NK-92 (cell line): ENCODE measurements around the gene CDX4.
"Not testable (repeated sequence)": the region's sequence is repeated elsewhere in the genome, so short reads cannot be mapped to it uniquely, and the experiment has no call there.

ENCODE experiments used
- DNase-seq: peaks from one replicate; lab custom pipeline; 2025; ENCODE audit not compliant: unreplicated experiment; lab: John Stamatoyannopoulos, UW

Gene CDX4, protein sequence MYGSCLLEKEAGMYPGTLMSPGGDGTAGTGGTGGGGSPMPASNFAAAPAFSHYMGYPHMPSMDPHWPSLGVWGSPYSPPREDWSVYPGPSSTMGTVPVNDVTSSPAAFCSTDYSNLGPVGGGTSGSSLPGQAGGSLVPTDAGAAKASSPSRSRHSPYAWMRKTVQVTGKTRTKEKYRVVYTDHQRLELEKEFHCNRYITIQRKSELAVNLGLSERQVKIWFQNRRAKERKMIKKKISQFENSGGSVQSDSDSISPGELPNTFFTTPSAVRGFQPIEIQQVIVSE

GRCh38 chrX:73446831-73447230, at the start of gene CDX4:
TSS of gene CDX4 (plus strand) at chrX:73447053. CDS start at chrX:73447254, 201 bp downstream.
- DNase-seq: no peak

- no peak for DNase-seq
These were observed 48.5 kb upstream of the CDX4 start for GRCh38 chrX:73398185-73398914.

DNA sequence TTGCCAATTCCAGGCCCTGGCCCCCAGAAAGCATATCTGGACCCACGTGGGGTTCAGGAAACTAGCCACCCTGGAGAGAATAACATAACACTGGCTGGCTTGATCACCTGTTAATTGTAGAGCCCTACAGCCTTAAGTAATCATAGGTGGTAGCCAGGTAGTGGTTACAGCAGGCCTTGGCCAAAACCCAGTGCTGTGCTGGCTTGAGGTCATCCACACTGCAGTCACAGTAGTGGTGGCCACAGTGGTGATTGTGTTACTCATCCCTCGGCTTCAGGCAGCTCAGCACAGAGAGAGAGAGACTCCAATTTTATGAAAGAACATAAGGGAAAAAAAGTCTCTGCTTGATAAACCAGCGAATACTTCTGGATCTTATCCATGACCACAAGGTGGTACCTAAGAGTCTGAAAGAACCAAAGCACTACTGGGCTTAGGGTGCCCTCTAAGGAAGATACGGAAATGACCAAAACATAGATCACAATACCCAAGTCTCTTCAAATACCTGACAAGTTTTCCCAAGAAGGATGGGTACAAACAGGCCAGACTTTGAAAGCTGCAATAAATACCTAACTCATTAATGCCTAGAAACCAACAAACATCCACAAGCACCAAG, 46.6 kb upstream of the CDX4 start:
- no peak for DNase-seq

GRCh38 chrX:73401591-73402266, 45.1 kb upstream of the CDX4 start:
- no peak for DNase-seq

- no peak for DNase-seq
These were observed 33.9 kb upstream of the CDX4 start for GRCh38 chrX:73412930-73413329.

DNA sequence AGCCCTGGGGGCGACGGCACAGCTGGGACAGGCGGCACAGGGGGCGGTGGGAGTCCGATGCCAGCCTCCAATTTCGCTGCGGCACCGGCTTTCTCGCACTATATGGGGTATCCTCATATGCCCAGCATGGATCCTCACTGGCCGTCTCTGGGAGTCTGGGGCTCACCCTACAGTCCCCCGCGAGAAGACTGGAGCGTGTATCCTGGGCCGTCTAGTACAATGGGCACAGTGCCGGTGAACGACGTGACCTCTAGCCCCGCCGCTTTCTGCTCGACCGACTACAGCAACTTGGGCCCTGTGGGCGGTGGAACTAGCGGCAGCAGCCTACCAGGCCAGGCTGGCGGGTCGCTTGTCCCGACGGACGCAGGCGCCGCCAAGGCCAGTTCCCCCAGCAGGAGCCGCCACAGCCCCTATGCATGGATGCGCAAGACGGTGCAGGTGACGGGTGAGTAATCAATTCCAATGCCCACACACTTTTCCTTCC, 500 bp downstream of the CDX4 start:
- DNase-seq: no peak

DNA sequence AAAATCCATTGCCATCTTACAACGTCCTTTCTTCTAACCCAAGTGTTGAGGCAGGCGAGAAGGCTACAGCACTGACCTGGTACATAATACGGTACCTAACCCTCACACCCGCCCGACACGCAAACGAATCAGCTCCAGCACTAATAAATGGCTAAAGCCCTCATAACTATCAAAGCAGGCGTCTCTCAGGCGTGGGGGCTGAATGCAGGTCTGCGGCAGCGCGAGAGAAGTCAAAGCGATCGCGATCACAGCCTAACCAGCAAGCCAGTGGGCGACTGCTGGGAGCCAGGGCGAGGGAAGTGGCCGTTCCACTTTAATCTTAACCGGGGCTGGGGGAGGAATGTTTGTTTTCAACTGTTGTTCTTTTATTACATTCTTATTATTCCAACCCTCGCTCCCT, 1.5 kb downstream of the CDX4 start:
- no peak for DNase-seq

DNA sequence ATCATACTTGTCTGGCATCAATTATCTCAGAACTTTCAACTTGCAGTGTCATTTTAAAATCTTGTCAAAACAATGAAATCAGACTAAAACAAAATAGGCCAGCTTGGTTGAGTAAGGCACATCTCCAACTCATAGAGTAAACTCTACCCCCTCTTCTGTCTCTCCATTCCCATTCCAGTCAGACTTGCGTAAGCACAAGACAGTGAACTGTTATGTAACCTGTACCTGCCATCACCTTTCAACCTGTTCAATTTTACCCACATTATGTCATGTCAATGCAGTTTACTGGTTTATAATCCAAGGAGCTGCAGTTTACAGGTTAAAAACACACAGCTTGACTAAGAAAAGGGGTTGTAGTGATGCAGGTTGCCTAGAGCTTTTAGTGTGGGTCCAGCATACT, 8.3 kb downstream of the CDX4 start:
- no peak for DNase-seq

DNA sequence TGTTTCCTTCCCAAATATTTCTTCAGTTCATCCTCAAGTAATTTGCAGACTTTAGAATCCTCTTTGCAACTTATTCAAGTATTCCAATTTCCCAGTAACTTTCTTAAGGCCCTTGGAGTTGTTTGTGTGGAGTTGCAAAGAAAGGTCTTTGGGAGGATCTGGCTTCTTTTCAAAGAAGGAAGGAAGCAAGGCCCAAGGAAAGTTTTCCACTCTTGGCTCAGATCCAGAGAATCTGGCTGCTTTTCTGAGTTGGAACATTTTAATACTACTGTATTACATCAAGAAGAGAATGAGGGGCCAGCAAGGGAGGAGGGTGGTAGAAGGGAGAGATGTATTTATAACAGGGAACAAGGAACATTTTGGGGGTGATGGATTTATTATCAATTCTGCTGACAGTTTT, 10.5 kb downstream of the CDX4 start:
- no peak for DNase-seq

DNA sequence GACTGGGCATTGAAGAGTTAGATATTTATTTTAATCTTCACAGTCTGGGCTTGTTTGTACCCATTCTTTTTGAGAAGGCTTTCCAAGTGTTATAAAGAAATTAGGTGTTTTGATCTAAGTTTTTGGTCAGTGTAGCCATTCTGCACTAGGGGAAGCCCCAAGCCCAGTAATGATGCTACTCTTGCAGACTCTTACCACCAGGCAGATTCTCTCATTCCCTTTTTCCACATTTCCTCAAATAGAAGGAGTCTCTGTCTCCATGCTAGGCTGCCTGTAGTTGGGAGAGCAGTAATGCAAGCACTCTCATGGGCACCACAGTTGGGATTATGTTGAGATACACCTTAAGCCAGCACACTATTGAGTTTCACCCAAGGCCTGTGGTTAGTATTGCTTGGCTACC, 21.5 kb downstream of the CDX4 start:
- DNase-seq: no peak

DNA sequence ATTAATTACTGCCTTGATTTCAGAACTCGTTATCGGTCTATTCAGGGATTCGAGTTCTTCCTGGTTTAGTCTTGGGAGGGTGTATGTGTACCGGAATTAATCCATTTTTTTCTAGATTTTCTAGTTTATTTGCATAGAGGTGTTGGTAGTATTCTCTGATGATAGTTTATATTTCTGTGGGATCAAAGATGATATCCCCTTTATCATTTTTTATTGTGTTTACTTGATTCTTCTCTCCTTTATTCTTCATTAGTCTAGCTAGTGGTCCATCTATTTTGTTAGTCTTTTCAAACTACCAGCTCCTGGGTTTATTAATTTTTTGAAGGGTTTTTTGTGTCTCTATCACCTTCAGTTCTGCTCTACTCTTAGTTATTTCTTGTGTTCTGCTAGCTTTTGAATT, 32.1 kb downstream of the CDX4 start:
- DNase-seq: no peak

GRCh38 chrX:73481521-73481920, 34.7 kb downstream of the CDX4 start:
- DNase-seq: no peak

DNA sequence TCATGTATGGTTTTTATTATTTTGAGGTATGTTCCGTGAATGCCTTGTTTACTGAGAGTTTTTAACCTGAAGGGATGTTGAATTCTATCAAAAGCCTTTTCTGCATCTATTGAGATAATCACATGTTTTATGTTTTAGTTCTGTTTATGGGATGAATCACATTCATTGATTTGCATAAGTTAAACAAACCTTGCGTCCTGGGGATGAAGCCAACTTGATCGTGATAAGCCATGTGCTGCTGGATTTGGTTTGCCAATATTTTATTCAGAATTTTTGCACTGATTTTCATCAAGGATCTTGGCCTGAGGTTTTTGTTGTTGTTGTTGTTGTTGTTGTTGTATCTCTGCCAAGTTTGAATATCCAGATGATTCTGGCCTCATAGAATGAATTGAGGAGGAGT, 43.8 kb downstream of the CDX4 start:
- DNase-seq: no peak

GRCh38 chrX:73492178-73492577, 45.3 kb downstream of the CDX4 start:
- not testable (repeated sequence) for DNase-seq
